OCI-M2 (cell line): ENCODE results near the gene ZDHHC11B.
"Not testable (repeated sequence)": the region's sequence is repeated elsewhere in the genome, so short reads cannot be mapped to it uniquely, and the experiment has no call there.

Experiments used
- DNase-seq: peaks from one replicate; lab custom pipeline; 2025; ENCODE audit not compliant: unreplicated experiment; lab: John Stamatoyannopoulos, UW

ZDHHC11B gene

DNA sequence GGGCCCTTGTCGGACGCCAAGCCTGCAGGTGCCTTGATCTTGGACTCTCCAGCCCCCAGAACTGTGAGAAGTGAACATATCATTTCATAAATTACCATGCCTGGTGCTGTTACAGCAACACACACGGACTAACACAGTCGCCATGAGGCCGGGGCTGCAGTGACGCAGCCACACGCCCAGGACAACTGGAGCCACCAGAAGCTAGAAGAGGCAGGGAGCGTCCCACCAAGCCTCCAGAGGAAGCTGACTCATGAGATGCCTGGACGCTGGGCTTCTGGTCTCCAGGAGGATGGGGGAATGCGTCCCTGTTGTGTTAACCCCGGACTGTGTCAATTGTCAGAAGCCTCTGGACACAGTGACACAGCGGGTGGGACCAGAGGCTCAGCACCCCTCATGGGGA is 97.6 kb downstream of the ZDHHC11B start:
- not testable (repeated sequence) for DNase-seq

DNA sequence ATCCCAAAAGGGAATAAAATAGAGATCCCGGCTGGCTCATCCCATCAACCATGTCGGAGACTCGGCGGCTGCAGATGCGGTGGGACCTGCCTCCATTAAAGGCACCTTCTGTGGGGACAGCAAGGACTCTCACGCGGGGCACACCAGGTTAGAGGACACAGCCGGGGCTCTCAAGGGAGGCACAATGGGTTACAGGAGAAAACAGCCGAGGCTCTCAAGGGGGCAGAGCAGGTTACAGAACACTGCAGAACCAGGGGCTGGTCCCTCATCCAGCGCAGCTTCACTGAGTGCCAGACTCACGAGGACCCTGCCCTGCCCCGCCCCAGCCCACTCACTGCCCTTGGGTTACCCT is 98.4 kb downstream of the ZDHHC11B start:
- not testable (repeated sequence) for DNase-seq

DNA sequence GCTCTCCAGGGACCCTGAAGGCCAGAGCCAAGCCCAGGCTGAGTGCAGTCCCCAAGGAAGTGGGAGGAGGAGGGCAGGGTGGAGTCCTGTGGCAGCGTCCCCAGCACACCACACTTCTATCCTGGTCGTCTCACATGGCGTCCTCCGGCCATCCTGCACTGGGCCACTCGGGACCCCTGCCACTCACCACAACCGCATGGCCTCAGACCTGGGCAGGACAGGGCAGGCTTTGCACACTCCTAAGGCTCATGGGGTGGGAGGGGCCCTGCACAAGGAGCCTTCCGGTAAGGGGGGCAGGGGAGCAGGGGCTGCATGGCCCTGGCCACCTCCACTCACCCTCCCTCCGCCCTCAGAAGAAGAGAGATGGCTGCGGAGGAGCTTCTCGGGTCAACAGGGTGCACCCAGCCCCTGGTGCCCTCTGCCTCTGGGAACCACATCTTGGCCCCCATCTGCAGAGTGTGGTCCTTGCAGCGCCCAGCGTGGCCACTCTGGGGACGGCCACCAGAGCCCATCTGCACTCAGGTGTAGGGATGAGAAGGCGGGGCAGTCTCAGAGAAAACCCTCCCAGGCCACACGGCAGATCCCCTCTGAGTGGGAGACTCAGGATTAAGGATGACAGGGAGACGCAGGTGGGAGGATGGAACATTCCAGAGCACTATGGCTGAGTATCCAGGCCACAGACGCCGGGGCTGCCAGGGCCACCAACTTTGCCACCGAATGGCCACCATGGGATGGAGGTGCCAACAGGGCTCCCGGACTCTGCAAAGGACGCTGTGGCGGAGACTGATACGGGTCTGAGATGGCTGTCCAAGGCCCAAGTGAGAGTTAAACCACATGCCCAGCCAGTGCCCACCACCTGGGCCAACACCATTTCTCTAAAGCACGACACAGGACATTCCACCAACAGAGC is 99.0 kb downstream of the ZDHHC11B start:
- no peak for DNase-seq

DNA sequence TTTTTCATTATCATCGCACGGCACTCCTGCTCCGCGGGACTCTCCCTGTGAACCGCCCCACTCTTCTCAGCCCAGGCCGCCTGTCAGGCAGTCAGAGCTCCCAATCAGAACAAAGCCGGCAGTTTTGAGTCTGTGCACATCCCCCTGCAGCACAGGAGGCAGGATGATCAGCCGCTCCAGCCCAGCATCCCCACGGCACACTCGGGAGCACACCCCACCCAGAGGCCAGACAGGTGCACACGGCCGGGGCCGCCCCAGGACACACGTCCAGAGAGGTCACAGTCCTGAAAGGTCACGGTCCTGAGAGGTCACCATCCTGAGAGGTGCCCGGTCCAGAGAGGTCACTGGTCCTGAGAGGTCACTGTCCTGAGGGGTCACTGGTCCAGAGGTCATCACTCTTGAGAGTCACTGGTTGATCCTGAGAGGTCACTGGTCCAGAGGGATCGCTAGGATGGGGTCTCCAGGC is 99.7 kb downstream of the ZDHHC11B start:
- no peak for DNase-seq

DNA sequence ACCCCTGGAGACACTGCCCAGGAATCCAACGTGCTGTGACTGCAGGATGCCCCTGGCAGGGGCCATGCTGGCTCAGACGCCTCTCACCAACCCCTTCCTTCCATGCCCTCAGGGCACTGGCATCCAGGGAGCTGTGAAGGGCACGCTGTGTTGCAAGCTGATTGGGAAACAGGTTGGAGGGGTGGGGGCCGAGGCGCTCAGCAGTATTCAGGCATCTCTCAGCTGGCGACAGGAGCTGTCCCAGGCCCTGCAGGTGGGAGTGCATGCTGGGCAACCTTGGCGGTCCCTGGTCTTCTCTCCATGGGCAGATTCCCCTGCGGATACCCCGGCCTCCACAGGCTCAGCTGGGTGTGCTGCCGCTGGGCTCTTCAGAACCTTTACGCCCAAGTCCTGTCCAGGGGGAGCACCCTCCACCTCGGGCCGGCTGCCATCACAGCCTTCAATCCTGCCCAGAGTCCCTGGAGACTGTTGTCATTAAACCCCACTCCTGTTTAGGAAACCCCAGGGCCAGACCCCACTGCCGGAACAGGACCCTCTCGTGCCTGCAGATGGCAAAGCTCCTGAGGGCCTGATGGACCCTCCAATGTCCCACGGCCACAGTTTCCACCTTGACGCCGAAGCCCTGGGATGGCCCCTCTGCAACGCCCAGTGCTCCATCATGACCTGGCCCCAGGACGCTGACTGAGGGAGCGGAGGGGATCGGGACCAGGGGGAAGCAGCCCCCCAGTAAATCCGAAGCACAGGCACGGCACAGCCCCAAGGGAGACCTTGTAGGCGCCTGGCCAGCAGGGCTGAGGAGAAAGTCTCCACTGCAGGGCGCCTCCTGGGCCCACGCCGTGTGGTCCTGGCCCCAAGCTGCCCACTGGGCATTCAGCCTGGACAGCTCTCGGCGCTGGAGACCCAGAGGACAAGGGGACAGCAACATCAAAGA is 100.7 kb downstream of the ZDHHC11B start:
- no peak for DNase-seq

DNA sequence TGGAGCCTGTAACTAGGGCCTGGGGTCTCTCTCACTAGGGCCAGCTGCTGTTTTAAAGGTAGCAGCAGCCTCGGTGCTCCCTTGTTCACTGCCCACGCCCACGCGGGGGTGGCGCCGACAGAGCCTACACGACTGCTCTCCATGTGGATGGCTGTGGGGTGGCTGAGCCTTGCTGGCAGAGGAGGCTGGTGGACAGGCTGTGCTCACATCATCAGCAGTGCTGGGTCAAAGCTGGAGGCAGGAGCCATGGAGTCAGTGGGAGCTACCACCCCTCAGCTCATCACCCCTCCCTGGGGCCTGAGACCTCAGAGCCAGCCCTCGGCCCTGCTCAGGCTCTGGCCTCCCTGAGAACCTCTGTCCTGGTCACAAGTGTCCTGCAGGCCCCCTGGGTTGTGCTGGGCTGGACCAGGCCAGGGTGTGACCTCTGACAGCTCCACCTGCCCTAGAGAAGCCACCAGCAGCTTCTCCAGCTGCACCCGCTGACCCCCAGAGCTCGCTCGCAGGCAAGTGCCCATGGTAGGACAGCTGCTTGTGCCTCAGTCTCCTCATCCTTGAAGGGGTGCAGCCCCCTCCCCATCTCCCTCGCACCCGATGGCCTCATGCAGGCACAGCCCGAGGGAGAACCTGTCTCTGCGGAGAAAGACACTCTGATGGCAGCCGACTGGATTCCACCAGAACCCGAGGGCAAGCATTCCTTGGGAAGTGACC is 101.7 kb downstream of the ZDHHC11B start:
- not testable (repeated sequence) for DNase-seq

DNA sequence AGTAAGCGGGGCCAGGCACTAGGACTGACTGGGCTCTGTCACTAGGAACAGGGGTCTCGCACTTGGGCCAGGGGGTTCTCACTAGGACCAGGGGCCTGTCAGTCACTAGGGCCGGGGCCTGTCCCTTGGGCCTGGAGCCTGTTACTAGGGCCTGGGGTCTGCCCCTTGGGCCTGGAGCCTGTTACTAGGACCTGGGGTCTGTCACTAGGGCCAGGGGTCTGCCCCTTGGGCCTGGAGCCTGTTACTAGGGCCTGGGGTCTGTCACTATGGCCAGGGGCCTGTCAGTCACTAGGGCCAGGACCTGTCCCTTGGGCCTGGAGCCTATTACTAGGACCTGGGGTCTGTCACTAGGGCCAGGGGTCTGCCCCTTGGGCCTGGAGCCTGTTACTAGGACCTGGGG is 102.3 kb downstream of the ZDHHC11B start:
- not testable (repeated sequence) for DNase-seq

DNA sequence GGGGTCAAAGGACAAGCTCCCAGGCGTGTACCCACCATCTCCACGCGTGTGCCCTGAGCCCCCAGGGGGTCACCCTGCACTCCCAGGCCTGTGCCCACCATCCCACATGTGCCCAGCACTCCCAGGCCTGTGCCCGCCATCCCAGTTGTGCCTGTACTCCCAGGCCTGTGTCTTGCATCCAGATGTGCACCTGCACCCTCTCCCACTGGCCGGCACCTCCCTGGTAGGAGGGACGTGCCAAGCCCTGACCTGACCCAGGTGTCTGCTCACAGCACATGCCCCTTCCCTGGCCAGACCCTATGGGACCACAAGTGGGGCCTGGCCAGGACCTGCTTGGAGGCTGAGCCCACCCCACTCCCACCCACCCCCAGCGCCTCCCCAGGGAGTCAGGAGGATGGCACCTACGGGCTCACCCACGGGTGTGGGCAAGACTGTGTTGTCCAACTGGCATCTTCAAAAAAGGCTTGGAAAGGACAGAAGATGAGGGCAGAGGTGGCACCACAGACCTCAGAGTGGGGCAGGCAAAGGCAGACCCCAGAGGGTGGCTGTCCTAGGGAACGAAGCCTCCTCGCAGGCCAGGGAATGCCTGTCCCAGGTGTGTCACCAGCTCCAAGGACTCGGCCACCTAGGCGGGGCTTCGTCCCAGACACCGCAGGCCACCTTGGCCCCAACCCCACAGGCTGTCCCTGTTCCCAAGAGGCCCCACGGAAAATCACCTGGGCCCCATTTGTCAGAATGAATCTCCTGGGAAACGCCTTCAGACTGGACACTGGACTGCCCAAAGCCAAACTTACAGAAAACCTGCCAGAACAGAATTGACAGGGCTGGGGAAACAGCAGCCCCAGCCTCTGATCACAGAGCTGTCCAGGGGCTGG is 103.0 kb downstream of the ZDHHC11B start:
- not testable (repeated sequence) for DNase-seq

DNA sequence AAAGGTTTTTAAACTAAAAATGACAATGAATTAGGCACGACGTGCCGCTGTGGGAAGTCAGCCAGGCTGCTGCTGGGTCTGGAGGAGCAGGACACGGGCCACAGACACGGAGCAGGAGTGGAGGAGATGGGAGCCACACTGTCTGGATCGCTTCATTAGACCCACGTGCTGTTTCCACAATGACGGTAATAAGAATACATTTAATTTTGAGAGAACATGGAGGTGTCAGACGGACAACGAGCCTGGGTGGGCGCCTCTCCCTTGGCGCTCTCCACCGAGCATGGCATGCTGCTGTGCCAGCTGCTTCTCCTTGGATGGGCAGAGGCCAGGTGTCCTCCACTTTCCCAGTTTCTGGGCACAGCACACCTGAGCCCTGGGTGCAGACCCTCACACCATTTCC is 103.7 kb downstream of the ZDHHC11B start:
- not testable (repeated sequence) for DNase-seq

DNA sequence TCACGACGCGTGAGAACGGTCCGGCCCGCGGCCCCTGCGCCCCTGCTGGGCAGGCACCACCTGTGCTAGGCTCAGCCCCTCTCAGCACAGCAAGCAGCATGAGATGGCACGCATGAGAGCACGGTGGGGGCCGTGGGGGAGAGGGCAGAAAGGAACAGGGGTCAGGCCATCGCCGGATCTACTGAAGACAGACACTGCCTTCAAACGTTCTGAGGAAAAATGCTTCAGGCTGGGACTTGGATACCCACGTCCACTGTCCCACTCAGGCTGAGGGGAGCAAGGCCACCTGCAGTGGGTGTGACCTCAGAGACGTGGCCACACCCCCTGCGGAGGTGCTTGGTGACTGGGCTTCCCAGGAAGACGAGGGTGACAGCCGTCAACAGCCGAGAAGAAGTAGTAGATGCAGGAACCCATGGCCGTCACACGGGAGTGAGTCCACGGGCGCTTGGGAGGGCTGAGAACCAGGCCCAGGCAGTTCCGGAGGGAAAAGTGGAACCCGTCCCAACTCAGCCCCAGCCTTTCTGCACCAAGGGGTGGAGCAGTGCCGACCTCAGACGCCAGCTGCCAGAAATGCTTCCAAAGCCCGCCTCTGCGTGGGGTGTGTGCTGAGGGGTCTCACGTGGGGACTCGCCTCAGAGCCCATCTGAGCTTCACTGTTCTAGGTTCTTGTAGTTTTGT is 104.3 kb downstream of the ZDHHC11B start:
- not testable (repeated sequence) for DNase-seq

DNA sequence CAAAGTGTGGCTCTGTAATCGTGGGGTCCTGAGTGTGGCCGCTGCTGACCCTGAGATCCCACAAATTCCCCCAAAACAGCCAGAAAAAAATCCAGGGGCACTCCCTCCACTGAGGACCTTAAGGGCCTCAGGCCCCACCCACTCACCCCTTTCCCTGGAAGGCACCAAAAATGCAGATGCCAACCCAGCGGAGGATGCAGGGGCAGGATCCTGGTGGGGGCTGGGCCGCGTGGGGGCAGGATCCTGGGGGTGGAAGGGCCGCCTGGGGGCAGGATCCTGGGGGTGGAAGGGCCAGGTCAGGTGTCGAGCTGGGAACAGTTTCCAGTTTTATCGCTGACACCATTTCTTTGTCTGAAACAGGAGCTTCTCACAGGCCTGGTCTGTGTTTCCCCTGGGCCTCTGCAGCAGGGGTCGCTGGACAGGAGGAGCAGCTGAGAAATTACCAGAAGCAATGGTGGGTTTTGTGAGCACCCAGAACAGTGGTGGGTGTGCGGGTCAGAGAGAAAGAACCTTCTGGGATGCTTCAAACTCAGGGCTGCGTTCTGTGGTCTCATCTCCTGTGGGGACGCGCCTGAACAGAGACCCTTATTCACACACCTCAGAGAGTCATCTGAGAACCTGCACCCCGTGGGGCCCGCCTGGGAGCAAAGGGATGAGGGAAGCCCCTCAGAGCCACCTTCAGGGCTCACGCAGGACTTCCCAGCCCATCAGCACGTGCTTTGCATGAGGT is 105.2 kb downstream of the ZDHHC11B start:
- DNase-seq, result not testable (repeated sequence)

DNA sequence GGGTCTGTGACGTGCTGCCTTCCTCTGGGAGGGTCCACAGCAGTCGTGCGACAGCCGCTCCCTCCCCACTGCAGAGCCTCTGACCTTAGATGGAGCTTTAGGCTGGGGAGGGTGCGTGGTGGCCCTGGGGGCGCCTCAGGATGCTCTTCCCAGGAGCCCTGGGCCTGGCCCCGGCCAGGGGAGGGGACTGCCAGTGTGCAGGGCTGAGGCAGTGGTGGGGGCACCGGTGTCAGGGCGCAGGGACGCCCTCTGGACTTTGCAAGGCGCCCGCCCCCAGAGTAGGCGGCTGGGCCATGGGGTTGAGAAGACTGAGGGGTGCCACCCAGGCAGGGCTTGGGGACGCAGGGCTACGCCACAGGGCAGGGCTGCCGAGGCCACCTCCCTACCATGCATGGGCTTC is 106.0 kb downstream of the ZDHHC11B start:
- DNase-seq, result not testable (repeated sequence)

DNA sequence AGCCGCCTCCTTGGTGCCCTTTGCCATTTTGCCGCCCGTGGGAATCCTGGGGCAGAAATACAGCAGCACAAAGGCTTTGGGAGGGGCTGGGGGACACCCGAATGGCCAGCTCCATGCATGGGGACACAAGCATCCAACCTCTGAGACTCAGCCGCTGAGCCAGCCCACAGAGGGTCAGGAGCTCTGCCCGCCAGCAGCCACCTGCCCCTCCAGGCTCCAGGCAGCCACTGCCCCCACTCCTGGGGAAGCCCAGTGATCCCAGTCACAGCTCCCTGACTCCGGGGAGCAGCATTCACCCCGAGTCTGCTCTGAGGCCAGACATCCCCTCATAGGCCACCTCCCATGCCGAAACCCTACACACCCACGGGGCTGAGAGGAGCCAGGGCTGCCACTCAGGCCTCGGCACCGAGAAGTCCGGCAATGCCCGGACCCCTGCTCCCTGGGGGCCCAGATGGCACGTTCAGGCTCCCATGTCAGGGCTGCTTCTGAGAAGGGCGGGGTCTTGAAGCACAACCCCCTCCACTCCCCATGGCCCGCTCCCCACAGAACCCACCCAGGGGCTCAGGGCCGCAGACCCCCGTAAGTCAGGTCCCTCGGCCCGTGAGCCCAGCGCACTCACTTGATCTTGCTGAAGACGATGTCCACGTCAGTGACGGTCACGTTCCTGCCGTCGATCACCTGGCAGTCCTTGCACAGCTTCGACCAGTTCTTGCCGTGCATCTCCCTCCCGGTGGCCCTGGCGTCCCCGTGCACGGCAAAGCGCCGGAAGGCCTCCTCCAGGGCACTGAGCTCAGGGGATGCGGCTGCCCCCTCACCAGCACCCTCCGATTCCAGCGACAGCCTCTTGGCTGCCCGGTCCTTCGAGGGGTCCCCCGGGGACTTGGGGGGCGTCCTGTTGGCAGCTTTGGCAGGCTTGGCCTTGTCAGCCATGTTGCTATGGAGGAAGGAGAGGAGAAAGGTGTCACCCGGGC is 107.1 kb downstream of the ZDHHC11B start:
- DNase-seq, result no peak

DNA sequence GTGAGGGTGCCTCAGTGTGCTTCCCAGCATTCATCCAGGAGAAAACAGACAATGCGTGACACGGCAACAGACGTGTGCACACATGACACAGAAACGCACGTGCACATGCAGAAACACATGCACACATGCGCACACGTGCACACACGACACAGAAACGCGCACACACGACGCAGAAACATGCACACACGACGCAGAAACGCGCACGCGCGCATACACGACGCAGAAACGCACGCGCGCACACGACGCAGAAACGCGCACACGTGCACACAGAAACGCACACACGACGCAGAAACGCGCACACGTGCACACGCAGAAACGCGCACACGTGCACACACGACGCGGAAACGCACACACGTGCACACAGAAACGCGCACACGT is 107.8 kb downstream of the ZDHHC11B start:
- DNase-seq, result no peak

DNA sequence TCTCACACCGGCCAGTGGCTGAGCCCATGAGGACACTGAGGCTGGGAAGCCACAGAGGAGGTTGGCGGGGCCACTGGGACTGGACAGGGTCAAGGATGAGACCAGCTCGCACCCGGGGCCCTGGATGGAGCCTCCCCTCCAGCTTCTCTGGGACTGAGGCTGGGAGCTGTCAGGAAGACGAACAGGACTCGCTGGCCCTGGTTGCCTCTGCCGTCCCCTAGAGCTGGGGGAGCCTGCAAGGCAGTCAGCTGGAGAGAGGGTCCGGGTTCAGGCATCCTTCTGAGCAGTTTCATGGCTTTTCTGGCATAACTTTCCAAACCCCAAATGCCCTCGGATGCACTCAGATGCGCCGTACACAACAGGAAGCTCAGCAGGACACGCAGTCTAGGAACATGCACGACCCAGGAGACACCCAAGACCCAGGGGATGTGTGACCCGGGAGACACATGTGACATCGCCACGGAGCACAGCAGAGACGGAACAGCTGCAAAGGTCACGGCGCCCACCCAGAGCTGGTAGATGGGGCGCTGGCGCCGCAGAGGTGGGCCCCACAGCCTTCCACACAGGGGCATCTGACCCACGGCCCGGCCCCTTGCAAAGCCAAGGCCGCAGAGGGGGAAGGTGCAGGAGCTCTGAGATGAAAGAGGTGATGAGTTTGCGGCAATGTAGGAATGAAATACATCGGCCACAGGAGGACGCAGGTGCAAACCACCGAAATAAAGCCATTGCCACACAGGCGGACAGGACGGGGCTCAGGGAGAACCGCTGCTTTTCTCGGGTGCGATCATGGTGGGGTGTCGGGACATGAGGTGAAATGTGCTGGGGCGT is 108.4 kb downstream of the ZDHHC11B start:
- no peak for DNase-seq

DNA sequence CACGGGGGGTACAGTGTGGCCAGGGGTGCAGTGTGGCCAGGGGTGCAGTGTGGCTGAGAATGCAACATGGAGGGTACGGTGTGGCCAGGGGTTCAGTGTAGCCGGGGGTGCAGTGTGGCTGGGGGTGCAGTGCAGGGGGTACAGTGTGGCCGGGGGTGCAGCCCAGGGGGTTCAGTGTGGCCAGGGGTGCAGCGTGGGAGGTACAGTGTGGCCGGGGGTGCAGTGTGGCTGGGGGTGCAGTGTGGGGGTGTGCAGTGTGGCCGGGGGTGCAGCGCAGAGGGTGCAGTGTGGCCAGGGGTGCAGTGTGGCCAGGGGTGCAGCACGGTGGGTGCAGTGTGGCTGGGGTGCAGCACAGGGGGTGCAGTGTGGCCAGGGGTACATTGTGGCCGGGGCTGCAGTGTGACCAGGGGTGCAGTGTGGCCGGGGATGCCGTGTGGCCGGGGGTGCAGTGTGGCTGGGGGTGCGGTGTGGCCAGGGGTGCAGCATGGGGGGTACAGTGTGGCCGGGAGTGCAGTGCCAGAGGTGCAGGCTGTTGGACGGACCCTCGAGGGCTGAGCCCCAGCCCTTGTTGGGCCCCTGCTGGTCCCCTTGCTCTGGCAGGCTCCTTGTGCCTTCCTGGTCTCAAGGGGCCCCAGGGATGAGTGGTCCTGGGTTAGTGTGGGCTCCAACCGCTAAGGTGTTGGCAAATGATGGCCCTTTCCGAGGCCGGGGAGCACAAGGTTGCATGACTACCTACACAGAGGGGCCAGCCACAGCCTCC is 109.2 kb downstream of the ZDHHC11B start:
- DNase-seq, result no peak
